GM12865 (cell line): ENCODE measurements around the gene ZNF775.

Experiments used
- DNase-seq: peaks from one replicate; pipeline ENCODE4 v3.0.0; 2010; ENCODE audit warnings: low read depth
- H3K4me3 ChIP-seq: 2 replicates; pipeline ENCODE4 v1.5.1; 2011; ENCODE audit warnings: mild to moderate bottlenecking, low read depth, low read length, control low read depth
- TF ChIP-seq, protein P1 (sequence below): IDR thresholded peaks from 2 replicates; pipeline ENCODE4 v1.5.1; 2011; ENCODE audit warnings: low read length, control low read depth, low read depth, inconsistent platforms; ENCODE audit not compliant: insufficient read depth; ENCODE audit errors: missing control alignments

Gene ZNF775

DNA sequence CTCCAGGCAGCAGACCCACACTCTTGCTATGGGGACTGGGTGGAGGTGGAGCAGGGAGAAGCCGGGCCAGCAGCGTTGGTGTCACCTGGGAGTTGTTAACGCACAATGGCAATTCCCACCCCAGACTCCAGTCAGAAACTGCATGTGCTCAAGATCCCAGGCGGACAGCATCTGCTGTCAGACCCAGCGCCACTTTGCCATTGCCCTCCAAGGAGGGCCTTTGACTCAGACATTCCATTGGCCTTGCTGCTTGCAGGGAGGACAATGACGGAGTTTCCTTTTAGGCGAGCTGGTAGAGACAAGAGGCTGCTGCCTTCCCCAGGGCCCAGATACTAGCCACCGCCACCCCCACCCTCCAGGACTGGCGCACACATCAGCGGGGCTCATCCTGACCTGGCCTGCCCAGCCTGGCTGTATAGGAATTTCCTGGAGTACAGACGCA lies 34.5 kb downstream of the ZNF775 start:
- TF ChIP-seq, protein P1, sequence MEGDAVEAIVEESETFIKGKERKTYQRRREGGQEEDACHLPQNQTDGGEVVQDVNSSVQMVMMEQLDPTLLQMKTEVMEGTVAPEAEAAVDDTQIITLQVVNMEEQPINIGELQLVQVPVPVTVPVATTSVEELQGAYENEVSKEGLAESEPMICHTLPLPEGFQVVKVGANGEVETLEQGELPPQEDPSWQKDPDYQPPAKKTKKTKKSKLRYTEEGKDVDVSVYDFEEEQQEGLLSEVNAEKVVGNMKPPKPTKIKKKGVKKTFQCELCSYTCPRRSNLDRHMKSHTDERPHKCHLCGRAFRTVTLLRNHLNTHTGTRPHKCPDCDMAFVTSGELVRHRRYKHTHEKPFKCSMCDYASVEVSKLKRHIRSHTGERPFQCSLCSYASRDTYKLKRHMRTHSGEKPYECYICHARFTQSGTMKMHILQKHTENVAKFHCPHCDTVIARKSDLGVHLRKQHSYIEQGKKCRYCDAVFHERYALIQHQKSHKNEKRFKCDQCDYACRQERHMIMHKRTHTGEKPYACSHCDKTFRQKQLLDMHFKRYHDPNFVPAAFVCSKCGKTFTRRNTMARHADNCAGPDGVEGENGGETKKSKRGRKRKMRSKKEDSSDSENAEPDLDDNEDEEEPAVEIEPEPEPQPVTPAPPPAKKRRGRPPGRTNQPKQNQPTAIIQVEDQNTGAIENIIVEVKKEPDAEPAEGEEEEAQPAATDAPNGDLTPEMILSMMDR = no peak
- no peak overlapping the region for H3K4me3 ChIP-seq
- no peak for DNase-seq

DNA sequence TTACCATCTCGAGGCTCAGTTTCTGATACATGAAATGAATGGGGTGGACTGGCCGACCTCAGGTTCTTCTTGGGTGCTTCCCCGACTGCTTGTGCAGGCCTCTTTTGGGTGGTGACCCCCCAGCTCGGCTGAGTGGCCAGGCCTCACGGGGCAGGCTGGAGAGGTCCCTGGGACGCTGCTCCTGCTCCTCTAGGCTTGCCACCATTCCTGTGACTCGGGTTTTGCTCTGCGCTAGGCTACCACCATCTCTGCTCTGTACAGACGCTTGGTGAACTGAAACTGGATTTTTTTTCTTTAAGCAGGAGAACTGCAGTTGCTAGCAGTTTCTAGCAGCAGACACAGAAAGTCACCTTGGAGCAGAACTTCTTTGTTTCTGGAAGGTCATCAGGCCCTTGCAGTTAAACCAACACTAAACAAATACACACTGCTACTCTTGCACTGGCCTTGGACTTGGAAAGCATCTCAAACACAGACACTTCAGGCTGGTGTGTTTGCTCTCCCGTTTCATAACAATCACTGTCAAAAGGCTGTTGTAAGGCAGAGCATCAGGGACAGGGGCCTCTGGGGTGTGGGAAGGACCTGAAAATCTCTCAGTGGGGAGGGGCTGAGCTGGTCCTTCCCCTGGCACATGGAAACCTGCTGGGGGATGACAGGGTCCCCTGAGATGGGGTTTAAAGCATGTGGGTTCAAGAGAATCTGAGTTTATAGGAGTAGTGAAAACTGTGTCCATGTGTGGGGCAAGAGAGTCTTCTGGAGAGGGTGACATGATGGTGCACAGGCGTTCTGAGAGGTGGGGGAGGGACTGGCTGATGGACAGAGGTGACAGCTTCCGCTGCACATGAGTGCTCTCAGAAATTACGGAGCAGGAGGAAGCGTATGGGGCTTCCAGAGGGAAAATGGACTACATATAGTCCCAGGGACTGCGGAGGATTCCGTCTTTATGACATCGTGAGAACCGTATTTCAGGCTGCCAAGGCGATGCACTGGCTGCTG lies 36.3 kb downstream of the ZNF775 start:
- H3K4me3 ChIP-seq = no peak overlapping the region
- DNase-seq = no peak

DNA sequence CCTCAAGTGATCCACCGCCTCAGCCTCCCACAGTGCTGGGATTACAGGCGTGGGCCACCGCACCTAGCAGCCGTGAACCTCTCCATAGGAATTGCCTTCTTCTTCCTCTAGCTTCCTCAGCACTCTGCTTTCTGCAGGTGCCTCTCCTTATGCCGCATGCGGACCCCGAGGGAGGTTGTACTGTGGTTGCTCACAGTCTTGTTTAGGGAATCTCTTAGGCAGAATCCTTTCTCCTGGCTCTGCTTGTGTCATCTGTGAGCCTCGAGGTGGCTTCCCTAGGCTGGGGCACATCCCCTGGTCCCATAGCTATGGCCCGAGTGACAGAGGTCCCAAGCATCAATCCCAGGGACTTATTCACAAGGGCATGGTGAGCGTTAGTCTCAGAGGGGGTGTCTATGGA lies 38.1 kb downstream of the ZNF775 start:
- no peak overlapping the region for H3K4me3 ChIP-seq
- TF ChIP-seq, protein P1 = no peak
- DNase-seq = no peak

More for the DNA sequence above, 36.3 kb downstream of the ZNF775 start:
- TF ChIP-seq, protein P1 = no peak

DNA sequence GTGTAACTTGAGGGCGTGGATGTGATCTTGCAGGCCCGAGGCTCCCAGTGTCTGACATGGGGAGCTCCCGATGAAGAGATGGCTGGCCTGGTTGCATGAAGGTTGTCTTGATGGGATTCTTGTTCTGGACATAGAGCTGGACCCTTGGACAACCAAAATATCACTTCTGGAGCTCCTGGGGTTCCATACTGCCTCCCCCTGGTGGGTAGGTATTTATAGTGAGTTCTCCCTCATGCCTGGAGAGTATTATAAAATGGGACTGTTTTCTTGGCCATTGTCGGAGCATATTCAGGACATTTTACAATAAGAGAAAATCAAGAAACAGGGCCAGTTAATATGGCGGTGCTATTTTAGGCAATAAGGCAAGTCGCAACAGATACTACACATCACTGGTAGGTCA lies 38.7 kb downstream of the ZNF775 start:
- no peak overlapping the region for H3K4me3 ChIP-seq
- TF ChIP-seq, protein P1 = peak; percentile 3
- no peak for DNase-seq

DNA sequence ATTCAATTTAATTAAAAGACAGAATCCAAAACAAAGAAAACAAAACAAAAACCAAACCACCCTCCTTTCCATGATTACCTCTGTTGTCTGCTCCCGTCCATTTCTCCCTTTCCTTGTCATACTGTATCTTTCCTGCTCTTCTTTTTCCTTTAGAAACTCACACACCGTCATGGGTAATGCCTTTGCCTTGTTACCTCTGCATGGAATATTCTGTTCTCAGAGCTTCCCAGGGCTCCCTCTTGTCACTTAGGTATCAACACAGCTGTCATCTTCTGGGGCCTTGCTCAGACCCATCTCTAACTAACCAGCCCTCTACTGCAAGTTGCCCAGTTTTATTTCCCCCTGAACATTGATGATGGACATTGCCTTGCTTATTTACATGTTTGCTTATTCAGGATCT lies 41.1 kb downstream of the ZNF775 start:
- DNase-seq = no peak
- no peak overlapping the region for H3K4me3 ChIP-seq
- TF ChIP-seq, protein P1 = no peak

DNA sequence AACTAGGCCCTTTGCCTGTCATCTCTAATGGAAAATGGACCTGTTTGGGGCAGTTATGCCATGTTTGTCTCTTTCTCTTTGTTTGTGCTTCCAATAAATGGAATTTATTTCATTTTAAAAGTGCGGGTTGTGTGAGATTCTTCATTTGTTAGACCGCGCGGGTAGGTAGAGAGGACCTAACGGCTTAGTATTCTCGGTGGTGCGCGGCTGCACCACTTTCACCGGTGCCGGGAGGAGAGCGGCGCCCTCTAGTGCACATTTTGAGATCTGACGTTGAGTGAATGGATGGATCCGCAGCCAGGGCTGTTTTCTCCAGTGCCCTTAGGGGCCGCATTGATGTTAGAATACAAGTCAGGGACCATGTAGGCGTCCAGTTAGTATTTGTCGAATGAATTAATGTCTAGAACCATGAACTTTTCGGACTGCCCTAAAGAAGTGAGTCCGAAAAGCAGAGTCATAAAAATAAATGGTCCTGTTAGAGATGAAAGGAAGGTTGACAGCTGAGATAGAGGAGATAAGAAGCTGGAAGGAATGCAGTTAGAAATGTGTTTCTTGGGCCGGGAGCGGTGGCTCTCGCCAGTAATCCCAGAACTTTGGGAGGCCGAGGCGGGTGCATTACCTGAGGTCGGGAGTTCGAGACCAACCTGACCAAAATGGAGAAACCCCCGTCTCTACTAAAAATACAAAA lies 42.0 kb downstream of the ZNF775 start:
- H3K4me3 ChIP-seq = no peak overlapping the region
- TF ChIP-seq, protein P1 = peak; percentile 82
- peak; percentile 90 for DNase-seq
